DOHH2 (cell line): Measurements from ENCODE around the gene MGAT4C.

ENCODE experiments used
- H3F3A ChIP-seq: fragments of 200-600 bp; sonication (generic), shearing (Covaris generic); 2 replicates; pipeline ENCODE4 v1.6.0; 2016; ENCODE audit warnings: antibody characterized with exemption, mild to moderate bottlenecking; ENCODE audit not compliant: control insufficient read depth, insufficient read depth
- H3K27ac ChIP-seq: fragments of 200-600 bp; sonication (generic); 2 replicates; pipeline ENCODE4 v1.5.1; 2014; ENCODE audit warnings: low read depth, mild to moderate bottlenecking, low read length, moderate library complexity
- H3K27me3 ChIP-seq: fragments of 200-600 bp; sonication (generic); 2 replicates; pipeline ENCODE4 v1.6.1; 2014; ENCODE audit warnings: mild to moderate bottlenecking, low read length, mixed read lengths; ENCODE audit not compliant: control insufficient read depth
- H3K36me3 ChIP-seq: fragments of 200-600 bp; sonication (generic); 2 replicates; pipeline ENCODE4 v1.6.1; 2014; ENCODE audit warnings: mild to moderate bottlenecking, low read length, moderate library complexity, mixed read lengths; ENCODE audit not compliant: control insufficient read depth
- H3K4me1 ChIP-seq: fragments of 200-600 bp; sonication (generic); 2 replicates; pipeline ENCODE4 v1.6.1; 2014; ENCODE audit warnings: mild to moderate bottlenecking, low read length, mixed read lengths; ENCODE audit not compliant: control insufficient read depth
- H3K4me2 ChIP-seq: fragments of 200-600 bp; sonication (generic); 2 replicates; pipeline ENCODE4 v1.6.0; 2014; ENCODE audit warnings: mild to moderate bottlenecking, low read length, moderate library complexity
- H3K4me3 ChIP-seq: fragments of 200-600 bp; sonication (generic); 2 replicates; pipeline ENCODE4 v1.5.1; 2014; ENCODE audit warnings: mild to moderate bottlenecking, low read length, mixed read lengths
- H3K79me2 ChIP-seq: fragments of 200-600 bp; sonication (generic); 2 replicates; pipeline ENCODE4 v1.6.1; 2014; ENCODE audit warnings: mild to moderate bottlenecking, low read length, mixed read lengths; ENCODE audit not compliant: control insufficient read depth
- H3K9me2 ChIP-seq: fragments of 200-600 bp; sonication (generic); replicated peaks from 2 replicates; pipeline ENCODE4 v1.6.1; 2014; ENCODE audit warnings: mild to moderate bottlenecking, low read length, mixed read lengths; ENCODE audit not compliant: control insufficient read depth
- H3K9me3 ChIP-seq: fragments of 200-600 bp; sonication (generic); 2 replicates; pipeline ENCODE4 v1.6.1; 2014; ENCODE audit warnings: antibody characterized with exemption, low read length, mixed read lengths; ENCODE audit not compliant: control insufficient read depth, insufficient read depth
- H4K20me1 ChIP-seq: fragments of 200-600 bp; sonication (generic); 2 replicates; pipeline ENCODE4 v1.6.0; 2014; ENCODE audit warnings: low read depth, mild to moderate bottlenecking, antibody characterized with exemption, low read length, moderate library complexity; ENCODE audit not compliant: control insufficient read depth, insufficient read depth
- EZH2phosphoT487 ChIP-seq: fragments of 200-600 bp; sonication (generic); IDR thresholded peaks from 2 replicates; pipeline ENCODE4 v1.6.1; 2017; ENCODE audit warnings: borderline replicate concordance, mild to moderate bottlenecking, antibody characterized with exemption, low read length, moderate library complexity, mixed read lengths
- TF ChIP-seq, protein P1 (sequence below): fragments of 200-600 bp; sonication (generic); IDR thresholded peaks from one replicate; pipeline ENCODE4 v1.5.1; 2014; ENCODE audit warnings: antibody characterized with exemption, mild to moderate bottlenecking, low read depth, low read length; ENCODE audit not compliant: poor library complexity, severe bottlenecking

Gene MGAT4C

DNA sequence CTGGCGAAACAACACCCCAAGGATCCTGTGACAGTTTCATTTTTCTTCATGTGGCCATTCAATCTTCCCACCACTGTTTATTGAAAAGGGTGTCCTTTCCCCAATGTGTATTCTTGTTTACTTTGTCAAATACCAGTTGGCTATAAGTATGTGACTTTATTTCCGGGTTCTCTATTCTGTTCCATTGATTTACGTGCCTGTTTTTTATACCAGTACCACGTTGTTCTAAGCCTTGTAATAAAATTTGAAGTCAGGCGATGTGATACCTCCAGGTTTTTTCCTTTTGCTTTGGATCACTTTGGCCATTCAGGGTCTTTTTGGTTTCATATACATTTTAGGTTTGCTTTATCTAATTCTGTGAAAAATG, 9.1 kb upstream of the MGAT4C start:
- H3K4me2 ChIP-seq = no peak overlapping the region
- H3K36me3 ChIP-seq = no peaks in the 10 kb centered on the region
- H3K9me3 ChIP-seq = no peaks in the 10 kb centered on the region
- no peak for TF ChIP-seq EZH2phosphoT487
- TF ChIP-seq, protein P1, sequence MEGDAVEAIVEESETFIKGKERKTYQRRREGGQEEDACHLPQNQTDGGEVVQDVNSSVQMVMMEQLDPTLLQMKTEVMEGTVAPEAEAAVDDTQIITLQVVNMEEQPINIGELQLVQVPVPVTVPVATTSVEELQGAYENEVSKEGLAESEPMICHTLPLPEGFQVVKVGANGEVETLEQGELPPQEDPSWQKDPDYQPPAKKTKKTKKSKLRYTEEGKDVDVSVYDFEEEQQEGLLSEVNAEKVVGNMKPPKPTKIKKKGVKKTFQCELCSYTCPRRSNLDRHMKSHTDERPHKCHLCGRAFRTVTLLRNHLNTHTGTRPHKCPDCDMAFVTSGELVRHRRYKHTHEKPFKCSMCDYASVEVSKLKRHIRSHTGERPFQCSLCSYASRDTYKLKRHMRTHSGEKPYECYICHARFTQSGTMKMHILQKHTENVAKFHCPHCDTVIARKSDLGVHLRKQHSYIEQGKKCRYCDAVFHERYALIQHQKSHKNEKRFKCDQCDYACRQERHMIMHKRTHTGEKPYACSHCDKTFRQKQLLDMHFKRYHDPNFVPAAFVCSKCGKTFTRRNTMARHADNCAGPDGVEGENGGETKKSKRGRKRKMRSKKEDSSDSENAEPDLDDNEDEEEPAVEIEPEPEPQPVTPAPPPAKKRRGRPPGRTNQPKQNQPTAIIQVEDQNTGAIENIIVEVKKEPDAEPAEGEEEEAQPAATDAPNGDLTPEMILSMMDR = no peak
- H3K4me3 ChIP-seq = no peak overlapping the region
- H3K27ac ChIP-seq = no peak overlapping the region
- H3K79me2 ChIP-seq = no peaks in the 10 kb centered on the region
- H3K27me3 ChIP-seq = no peaks in the 10 kb centered on the region
- no peaks in the 10 kb centered on the region for H4K20me1 ChIP-seq
- H3K4me1 ChIP-seq = no peaks in the 10 kb centered on the region
- no peaks in the 10 kb centered on the region for H3K9me2 ChIP-seq
- no peaks in the 10 kb centered on the region for H3F3A ChIP-seq

DNA sequence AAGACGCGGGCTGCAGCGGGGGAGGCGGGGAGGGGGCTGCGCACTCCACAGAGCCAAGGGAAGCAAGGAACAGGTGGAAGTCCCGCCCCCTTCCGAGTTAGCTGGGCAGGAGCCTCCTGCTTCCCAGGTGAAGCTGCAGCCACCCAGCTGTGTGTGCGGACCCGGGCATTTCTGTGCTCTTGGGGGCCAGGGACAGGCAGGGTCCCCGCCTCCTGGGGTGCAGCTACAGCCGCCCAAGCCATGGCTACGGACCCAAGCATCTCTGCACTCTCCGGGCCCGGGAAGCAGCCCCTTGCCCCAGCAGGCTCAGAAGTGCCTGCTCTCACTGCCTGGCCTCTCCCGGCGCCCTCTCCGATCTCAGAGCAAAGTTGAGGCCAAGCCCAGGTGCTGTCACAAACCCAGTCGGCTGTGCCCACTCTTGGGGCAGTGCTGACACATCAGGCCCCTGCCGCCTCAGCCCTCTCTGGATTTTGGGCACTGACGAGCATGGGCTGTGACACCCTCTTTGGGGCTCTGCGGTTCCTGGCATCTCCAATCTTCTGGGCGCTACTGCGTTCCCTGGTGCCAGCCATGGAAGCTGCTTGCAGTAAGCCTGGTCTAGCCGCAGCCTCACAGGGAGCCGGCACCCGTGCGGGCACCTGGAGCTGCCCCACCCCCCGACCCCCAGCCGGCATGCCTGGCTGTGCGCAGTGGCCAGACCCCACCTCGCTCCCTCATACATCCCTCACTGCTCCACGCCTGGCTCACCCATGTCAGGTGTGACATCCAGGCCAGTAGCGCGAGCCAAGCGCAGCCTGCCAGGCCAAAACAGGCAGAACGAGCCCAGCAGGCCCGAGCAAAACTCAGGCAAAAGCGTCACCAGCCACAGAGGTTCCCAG, 8.5 kb upstream of the MGAT4C start:
- Histone ChIP-seq H3K4me2 (no peak overlapping the region), H3K27ac (no peak overlapping the region), H3F3A (no peaks in the 10 kb centered on the region), H4K20me1 (no peaks in the 10 kb centered on the region), H3K79me2 (no peaks in the 10 kb centered on the region), H3K27me3 (no peaks in the 10 kb centered on the region), H3K9me3 (no peaks in the 10 kb centered on the region), H3K4me3 (no peak overlapping the region), H3K36me3 (no peaks in the 10 kb centered on the region), H3K4me1 (no peaks in the 10 kb centered on the region), H3K9me2 (no peaks in the 10 kb centered on the region)
- TF ChIP-seq EZH2phosphoT487 = no peak

DNA sequence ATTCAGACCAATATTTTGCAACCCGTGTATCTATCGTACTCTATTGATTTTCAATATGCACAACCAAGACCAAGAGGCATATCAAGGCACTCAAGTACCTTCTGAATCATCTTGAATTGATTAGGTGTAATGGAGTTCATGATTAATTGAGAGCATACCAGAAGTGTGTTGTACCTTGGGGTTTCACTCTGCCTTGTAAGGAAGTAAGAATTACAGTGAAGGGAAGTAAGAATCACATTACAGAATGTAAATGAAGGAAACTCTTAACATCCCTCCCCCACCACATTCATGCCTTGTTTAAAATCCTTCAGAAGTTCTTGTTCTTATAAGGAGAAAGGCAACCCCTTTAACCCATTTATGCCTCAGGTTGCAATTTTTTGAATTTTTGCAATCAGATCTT, 5.4 kb upstream of the MGAT4C start:
- Histone ChIP-seq H3K9me3 (no peaks in the 10 kb centered on the region), H3K79me2 (no peaks in the 10 kb centered on the region), H3K27me3 (no peaks in the 10 kb centered on the region), H3K27ac (no peak overlapping the region), H3K36me3 (no peaks in the 10 kb centered on the region), H3K9me2 (no peaks in the 10 kb centered on the region), H3F3A (no peaks in the 10 kb centered on the region), H3K4me3 (no peak overlapping the region), H4K20me1 (no peaks in the 10 kb centered on the region), H3K4me2 (no peak overlapping the region), H3K4me1 (no peaks in the 10 kb centered on the region)
- TF ChIP-seq EZH2phosphoT487 = no peak
- TF ChIP-seq, protein P1 = no peak

DNA sequence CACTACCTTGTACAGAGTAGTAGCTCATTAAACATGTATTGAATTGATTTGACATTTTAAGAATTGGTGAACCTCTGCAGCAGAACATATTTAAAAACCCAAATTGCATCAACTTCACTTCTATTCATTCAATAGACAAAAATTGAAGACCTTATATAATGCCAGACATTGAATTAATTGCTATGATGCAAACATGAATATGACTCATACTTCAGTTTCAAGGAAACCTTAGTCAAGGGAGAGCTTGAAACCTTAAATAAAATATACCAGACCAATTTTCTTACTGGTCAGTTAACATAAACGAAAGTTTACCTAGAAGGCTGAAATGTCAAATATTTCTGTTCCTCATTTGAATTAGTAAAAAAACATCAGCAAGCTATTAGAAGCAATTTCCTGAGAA, 5.0 kb upstream of the MGAT4C start:
- H3K4me1 ChIP-seq = no peaks in the 10 kb centered on the region
- H3K4me3 ChIP-seq = no peak overlapping the region
- no peaks in the 10 kb centered on the region for H3K79me2 ChIP-seq
- TF ChIP-seq, protein P1 = no peak
- TF ChIP-seq EZH2phosphoT487 = no peak
- H3K9me3 ChIP-seq = no peaks in the 10 kb centered on the region
- no peaks in the 10 kb centered on the region for H3F3A ChIP-seq
- no peaks in the 10 kb centered on the region for H3K9me2 ChIP-seq
- no peak overlapping the region for H3K4me2 ChIP-seq
- no peaks in the 10 kb centered on the region for H3K36me3 ChIP-seq
- H3K27ac ChIP-seq = no peak overlapping the region
- H4K20me1 ChIP-seq = no peaks in the 10 kb centered on the region
- no peaks in the 10 kb centered on the region for H3K27me3 ChIP-seq
